T-cell (primary cell): ENCODE data around the gene MAGEA10. TPM values are rescaled to one million over a fixed set of nuclear protein-coding genes. Genes with fewer than 3 reads are reported as not detected.

Source experiments
- ATAC-seq, 4 experiments: fragments of 200-7000 bp in 3 of 4; fragments of 150-1000 bp in 1 of 4; cut with Tn5 transposase; replicated peaks in 1 of 4; 1 replicate in 3 of 4; 2 replicates in 1 of 4; pipeline ENCODE4 v1.10.0; 2021; ENCODE audit warnings: moderate library complexity in 3 of 4, mild to moderate bottlenecking in 2 of 4, moderate number of reproducible peaks in 1 of 4
- CTCF ChIA-PET, 2 donors: fragments of 300-600 bp; sonication (Branson Sonifier 250); formaldehyde crosslinking; loops; one replicate each; lab custom pipeline; 2022; ENCODE audit warnings: antibody characterized with exemption in 2 of 2; lab: Charles Lee
- POLR2A ChIA-PET, 2 donors: fragments of 300-600 bp; sonication (Branson Sonifier 250); formaldehyde crosslinking; loops; one replicate each; lab custom pipeline; 2022; ENCODE audit warnings: antibody characterized with exemption in 2 of 2; lab: Charles Lee
- DNase-seq, 35 experiments: peaks; one replicate each; pipeline versions ENCODE4 v3.0.0 to v3.0.0-alpha.2; 2013 to 2023
- H3K27ac ChIP-seq: one replicate; pipeline ENCODE4 v1.5.1; 2013; ENCODE audit warnings: low read length
- H3K27me3 ChIP-seq, 2 experiments: replicated peaks in 1 of 2; 1 replicate in 1 of 2; 2 replicates in 1 of 2; pipeline versions ENCODE4 v1.6.1 to v1.7.0; 2013; ENCODE audit warnings: low read length in 1 of 2, mixed read lengths in 1 of 2; ENCODE audit not compliant: control insufficient read depth in 2 of 2, insufficient read depth in 2 of 2; ENCODE audit errors: extremely low read depth in 1 of 2
- H3K36me3 ChIP-seq, 2 donors: 1 replicate in 1 of 2; 2 replicates in 1 of 2; pipeline versions ENCODE4 v1.6.1 to v1.7.0; 2013; ENCODE audit warnings: low read length in 1 of 2; ENCODE audit not compliant: control insufficient read depth in 2 of 2, insufficient read depth in 1 of 2; ENCODE audit errors: extremely low read depth in 1 of 2
- H3K4me1 ChIP-seq, 2 experiments: 1 replicate in 1 of 2; 2 replicates in 1 of 2; pipeline versions ENCODE4 v1.6.1 to v1.7.0; 2013; ENCODE audit warnings: low read length in 2 of 2, mixed read lengths in 1 of 2; ENCODE audit not compliant: insufficient read depth in 2 of 2, control insufficient read depth in 1 of 2; ENCODE audit errors: extremely low read depth in 1 of 2
- H3K4me3 ChIP-seq, 2 donors: 1 replicate in 1 of 2; 2 replicates in 1 of 2; pipeline versions ENCODE4 v1.5.1 to v1.7.0; 2013; ENCODE audit warnings: mild to moderate bottlenecking in 2 of 2, low read length in 1 of 2, moderate library complexity in 1 of 2; ENCODE audit not compliant: control insufficient read depth in 1 of 2; ENCODE audit errors: extremely low read depth in 1 of 2
- H3K9me3 ChIP-seq: 2 replicates; pipeline ENCODE4 v1.7.0; 2013
- H3K27ac Mint-ChIP-seq, 2 donors: one replicate each; pipeline ENCODE4 v1.8.0; 2020 to 2021; ENCODE audit warnings: mild to moderate bottlenecking in 2 of 2, mixed read lengths in 2 of 2
- H3K27me3 Mint-ChIP-seq, 2 donors: one replicate each; pipeline ENCODE4 v1.8.0; 2021 to 2022; ENCODE audit warnings: mixed read lengths in 2 of 2
- H3K36me3 Mint-ChIP-seq: one replicate; pipeline ENCODE4 v1.8.0; 2021; ENCODE audit warnings: mixed read lengths
- H3K4me1 Mint-ChIP-seq, 3 donors: one replicate each; pipeline ENCODE4 v1.8.0; 2020 to 2022; ENCODE audit warnings: mixed read lengths in 3 of 3, mild to moderate bottlenecking in 1 of 3
- H3K4me3 Mint-ChIP-seq, 3 donors: one replicate each; pipeline ENCODE4 v1.8.0; 2020 to 2022; ENCODE audit warnings: mild to moderate bottlenecking in 3 of 3, mixed read lengths in 3 of 3, moderate library complexity in 3 of 3
- H3K9me3 Mint-ChIP-seq, 3 donors: one replicate each; pipeline ENCODE4 v1.8.0; 2020 to 2022; ENCODE audit warnings: mixed read lengths in 3 of 3
- WGBS: methylation state at CpG from one replicate; pipeline ENCODE4 v1.1.5; 2013; ENCODE audit warnings: missing lambda C conversion rate; ENCODE audit not compliant: insufficient coverage; 5-methylcytosine and 5-hydroxymethylcytosine counted together
- total RNA-seq, 35 experiments: library from RNA in 6 of 35; stranded (reverse) in 6 of 35; fragments of 120-200 nt in 1 of 35; gene quantifications; one replicate each; pipeline versions ENCODE4 v1.2.1 to v1.2.4 and lab custom pipeline; 2013 to 2026

MAGEA10 gene
- total RNA-seq, 5 donors from 2014 or later (not counting 1 experiment from before 2014, with no cell fraction given) = not detected

DNA sequence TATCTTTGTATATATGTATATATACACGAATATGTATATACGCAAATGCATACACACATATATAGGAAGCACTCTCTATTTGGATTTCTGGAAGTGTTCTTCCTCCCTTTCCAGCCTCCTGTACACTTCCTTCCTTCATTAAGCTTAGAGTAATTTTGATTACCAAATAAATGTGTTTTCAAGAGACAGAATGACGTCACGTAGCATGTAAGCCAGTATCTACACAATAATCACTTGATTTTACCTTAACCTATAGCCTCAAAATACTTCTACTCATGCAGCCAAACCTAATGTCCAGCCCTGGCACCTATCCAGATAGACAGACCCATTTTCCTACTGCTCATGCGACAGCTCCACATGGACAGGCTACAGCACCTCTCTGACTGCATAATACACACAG is 29.9 kb downstream of the MAGEA10 start:
- no peak for ATAC-seq
- H3K27ac Mint-ChIP-seq = no peak overlapping the region
- WGBS = 90% methylated on average over 1 of the region's 5 CpGs
- ChIA-PET CTCF (no interaction called here), POLR2A (no interaction called here)
- H3K36me3 ChIP-seq = no peaks in the 10 kb centered on the region
- H3K4me3 Mint-ChIP-seq = no peak overlapping the region
- no peaks in the 10 kb centered on the region for H3K36me3 Mint-ChIP-seq
- peaks cover 0 to 3% (median 0%) of the 10 kb centered on the region in 3 donors for H3K9me3 Mint-ChIP-seq
- no peak overlapping the region for H3K4me3 ChIP-seq
- H3K4me1 Mint-ChIP-seq = no peaks in the 10 kb centered on the region
- H3K27me3 ChIP-seq = no peaks in the 10 kb centered on the region
- no peaks in the 10 kb centered on the region for H3K4me1 ChIP-seq
- no peak overlapping the region for H3K27ac ChIP-seq
- DNase-seq = no peak
- H3K9me3 ChIP-seq = no peaks in the 10 kb centered on the region
- peaks cover 0 to 5% of the 10 kb centered on the region in 2 donors for H3K27me3 Mint-ChIP-seq

DNA sequence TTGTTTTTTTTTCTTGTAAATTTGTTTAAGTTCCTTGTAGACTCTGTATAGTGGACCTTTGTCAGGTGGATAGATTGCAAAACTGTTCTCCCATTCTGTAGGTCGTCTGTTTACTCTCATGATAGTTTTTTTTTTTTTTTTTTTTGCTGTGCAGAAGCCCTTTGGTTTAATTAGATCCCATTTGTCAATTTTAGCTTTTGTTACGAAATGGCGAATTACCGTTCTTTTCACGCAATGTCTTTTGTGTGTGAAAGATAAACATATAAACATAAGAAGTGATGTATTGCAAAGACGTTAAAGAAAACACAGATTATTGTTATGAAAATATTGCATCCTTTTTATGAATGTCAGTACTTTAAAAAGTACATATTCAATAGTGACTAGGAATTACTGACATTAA is 34.5 kb downstream of the MAGEA10 start:
- Histone ChIP-seq H3K4me3 (no peak overlapping the region), H3K9me3 (no peaks in the 10 kb centered on the region), H3K36me3 (no peaks in the 10 kb centered on the region), H3K4me1 (no peaks in the 10 kb centered on the region), H3K27ac (no peak overlapping the region), H3K27me3 (no peaks in the 10 kb centered on the region)
- POLR2A ChIA-PET = no interaction called here
- Mint-ChIP-seq H3K27me3 (no peaks in the 10 kb centered on the region), H3K36me3 (no peaks in the 10 kb centered on the region), H3K4me3 (no peak overlapping the region), H3K9me3 (peaks cover 0 to 3% (median 0%) of the 10 kb centered on the region in 3 donors), H3K4me1 (no peaks in the 10 kb centered on the region), H3K27ac (no peak overlapping the region)
- ATAC-seq (no peak), DNase-seq (no peak)
- no CpG with 5 or more reads among the region's 6 CpGs for WGBS
- CTCF ChIA-PET = no interaction called here

DNA sequence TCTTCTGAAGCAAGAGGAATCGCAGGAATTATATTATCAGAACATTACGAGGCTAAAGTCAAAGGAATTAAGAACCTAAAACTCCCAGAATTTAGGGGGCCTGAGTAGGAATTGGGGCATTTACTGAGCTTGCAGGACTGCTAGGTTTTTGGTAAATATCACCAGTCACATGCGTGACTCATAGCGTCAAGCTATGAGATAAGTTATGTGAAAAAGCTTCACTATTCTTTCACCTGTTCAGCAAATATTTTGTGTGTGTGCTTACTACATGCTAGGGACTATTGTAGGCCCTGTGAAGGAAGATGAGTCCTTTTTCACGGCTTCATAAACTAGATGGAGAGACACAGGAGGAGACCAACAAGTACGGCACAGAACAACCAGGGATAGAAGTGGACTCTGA is 52.2 kb downstream of the MAGEA10 start:
- DNase-seq (no peak), ATAC-seq (no peak)
- no CpG with 5 or more reads among the region's 6 CpGs for WGBS
- H3K9me3 Mint-ChIP-seq = no peaks in the 10 kb centered on the region
- Histone ChIP-seq H3K4me3 (no peak overlapping the region), H3K4me1 (no peaks in the 10 kb centered on the region), H3K36me3 (no peaks in the 10 kb centered on the region), H3K9me3 (no peaks in the 10 kb centered on the region), H3K27me3 (no peaks in the 10 kb centered on the region), H3K27ac (no peak overlapping the region)
- ChIA-PET CTCF (no interaction called here), POLR2A (no interaction called here)
- H3K36me3 Mint-ChIP-seq = no peaks in the 10 kb centered on the region
- H3K27ac Mint-ChIP-seq = no peak overlapping the region
- peaks cover 0 to 6% of the 10 kb centered on the region in 2 donors for H3K27me3 Mint-ChIP-seq
- no peaks in the 10 kb centered on the region for H3K4me1 Mint-ChIP-seq
- H3K4me3 Mint-ChIP-seq = no peak overlapping the region

Other genes with a start within 250 kb of the MAGEA10 start
- not detected for gene MAGEA4, start 225.7 kb downstream of the MAGEA10 start, total RNA-seq
- under 1 TPM in 3 of 5 donors, not detected in 2; 0.16 to 0.58 (median 0.30) TPM for gene GABRE, start 163.9 kb downstream of the MAGEA10 start, total RNA-seq